Forelimb muscle (tissue), 1 donor: ENCODE data around the gene MCC. TPM values are rescaled to one million over a fixed set of nuclear protein-coding genes. Genes with fewer than 3 reads are reported as not detected.
"Not testable (repeated sequence)": the region's sequence is repeated elsewhere in the genome, so short reads cannot be mapped to it uniquely, and the experiment has no call there.

Experiments
- DNase-seq: peaks from one replicate; pipeline ENCODE4 v3.0.0-alpha.2; 2013; ENCODE audit warnings: low read depth
- polyA plus RNA-seq: library from polyadenylated mRNA; unstranded; fragments of 120-200 nt; gene quantifications from one replicate; pipeline ENCODE4 v1.2.1, GENCODE V29; 2013; ENCODE audit not compliant: insufficient read length

MCC gene
- polyA plus RNA-seq, 1 donor, result 15.1 TPM

DNA sequence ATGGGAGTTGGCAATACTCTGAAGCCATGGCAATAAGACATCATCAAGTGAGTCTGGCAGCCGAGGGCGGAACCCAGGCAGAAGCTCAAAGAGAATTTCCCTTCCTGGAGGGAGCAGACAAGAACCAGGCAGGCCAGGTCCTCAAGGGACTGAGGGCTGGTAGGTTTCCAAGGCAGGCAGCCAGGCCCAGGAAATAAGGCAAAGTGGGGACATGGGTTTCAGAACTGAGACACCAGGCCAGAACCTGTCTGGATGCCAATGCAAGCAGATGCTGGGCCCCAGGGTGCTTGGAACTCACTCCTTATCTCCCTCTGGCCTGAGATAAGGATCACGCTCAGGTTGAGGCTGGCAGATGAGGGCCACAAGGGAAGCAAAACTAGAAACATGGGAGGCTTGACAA, 62.3 kb downstream of the MCC start:
- DNase-seq, result no peak

DNA sequence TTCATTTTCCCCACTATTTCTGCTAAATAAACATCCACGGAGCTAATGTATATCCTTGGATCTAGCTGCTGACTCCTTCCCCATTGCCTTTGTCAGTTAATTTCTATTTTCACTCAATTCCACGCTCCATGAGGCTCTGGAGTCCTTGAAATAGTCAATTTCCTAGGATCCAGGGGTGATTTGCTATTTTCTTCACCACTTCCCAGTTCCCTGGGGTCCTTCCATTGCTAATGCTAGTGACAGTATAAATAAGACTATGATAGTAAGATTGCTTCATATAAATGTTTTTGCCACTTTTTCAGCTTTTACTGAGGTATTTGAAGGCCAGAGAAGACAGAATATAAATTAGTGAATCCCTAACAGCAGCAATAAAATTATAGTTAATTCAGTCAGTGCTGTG, 66.6 kb downstream of the MCC start:
- no peak for DNase-seq

DNA sequence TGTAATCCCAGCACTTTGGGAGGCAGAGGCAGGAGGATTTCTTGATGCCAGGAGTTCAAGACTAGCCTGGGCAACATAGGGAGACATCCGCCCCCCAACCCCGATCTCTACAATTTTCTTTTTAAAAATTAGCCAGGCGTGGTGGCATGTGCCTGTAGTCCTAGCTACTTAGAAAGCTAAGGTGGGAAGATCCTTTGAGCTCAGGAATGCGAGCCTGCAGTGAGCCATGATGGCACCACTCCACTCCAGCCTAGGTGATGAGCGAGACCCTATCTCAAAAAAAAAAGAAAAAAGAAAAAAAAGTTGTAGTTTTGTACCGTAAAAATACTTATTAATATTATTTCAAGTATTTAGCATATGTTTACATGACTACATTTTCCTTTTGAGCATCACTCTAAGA, 82.7 kb downstream of the MCC start:
- no peak for DNase-seq

DNA sequence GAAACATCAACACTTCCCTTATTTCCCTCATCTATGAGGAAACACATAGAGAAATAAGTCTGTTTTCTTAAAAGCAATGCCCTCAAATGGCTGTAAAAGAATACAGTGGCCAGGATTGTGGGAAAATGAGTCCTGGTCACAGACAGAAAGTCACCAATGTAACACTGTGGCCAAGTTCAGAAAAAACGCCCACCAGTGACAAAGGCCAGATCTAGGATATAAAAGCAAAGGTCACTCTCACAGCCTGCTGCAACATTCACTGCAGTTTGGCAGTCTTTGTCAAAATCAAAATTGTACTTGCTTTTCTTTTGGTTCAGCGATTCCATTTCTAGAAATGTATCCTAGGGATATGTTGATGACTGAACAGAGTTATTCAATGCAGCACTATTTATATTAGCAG, 84.0 kb downstream of the MCC start:
- DNase-seq, result no peak

DNA sequence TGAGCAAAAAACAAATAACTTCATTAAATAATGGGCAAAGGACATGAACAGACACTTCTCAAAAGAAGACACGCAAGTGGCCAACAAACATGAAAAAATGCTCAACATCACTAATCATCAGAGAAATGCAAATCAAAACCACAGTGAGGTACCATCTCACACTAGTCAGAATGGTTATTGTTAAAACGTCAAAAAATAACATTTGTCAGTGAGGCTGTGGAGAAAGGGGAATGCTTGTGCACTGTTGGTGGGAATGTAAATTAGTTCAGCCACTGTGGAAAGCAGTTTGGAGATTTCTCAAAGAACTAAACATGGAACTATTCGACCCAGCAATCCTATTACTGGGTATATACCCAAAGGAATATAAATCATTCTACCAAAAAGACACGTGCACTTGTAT, 90.3 kb downstream of the MCC start:
- not testable (repeated sequence) for DNase-seq

DNA sequence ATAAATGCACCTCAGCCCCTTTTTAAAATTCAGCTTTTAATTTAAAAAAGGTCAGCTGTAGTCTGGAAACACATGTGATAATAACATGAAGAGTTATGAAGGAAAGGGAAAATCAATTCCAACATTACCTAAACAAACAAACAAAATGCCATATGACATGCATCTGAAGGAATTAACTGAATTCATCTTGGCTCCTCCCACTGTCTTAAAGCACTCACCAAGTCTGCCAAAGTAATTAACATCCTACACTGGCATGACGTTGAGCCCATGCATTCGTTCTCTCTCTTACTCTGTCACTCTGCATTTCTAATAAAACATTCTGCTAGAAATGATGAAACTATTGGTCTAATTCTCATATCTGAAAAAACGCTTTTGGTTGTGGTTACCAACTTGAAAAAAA, 91.2 kb downstream of the MCC start:
- no peak for DNase-seq

DNA sequence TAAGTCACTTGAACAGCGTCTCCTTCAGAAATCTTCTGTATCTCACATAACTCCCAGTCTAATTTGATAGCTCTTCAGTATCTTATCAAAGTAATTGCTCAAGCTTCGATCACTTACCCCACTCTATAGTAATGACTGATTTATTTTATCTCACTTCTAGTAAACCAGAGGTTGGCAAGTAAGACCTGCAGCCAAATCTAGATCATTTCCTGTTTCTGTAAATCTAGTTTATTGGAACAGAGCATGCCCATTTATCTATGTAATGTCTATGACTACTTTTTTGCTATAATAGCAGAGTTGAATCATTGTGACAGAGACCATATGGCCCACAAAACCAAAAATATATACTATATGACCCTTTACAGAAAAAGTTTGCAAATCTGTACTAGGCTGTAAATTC, 93.6 kb downstream of the MCC start:
- DNase-seq, result no peak

DNA sequence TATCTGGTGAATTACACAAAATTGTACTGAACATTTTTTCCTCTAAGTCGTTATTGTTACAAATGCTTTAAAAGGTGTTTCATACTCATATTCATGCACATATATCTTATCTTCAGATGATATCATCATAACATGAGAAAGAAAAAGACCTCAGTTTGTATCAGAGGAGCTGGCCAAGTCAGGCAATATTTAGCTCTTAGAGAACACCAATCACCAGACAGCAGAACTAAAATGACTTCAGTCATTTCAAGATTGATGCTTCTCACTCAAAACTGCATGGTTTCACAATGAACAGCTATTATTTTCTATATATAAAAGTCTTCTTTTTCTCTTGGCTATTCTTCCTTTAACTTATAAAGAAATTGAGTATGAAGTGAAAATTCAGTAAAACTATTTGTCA, 98.0 kb downstream of the MCC start:
- DNase-seq, result no peak

DNA sequence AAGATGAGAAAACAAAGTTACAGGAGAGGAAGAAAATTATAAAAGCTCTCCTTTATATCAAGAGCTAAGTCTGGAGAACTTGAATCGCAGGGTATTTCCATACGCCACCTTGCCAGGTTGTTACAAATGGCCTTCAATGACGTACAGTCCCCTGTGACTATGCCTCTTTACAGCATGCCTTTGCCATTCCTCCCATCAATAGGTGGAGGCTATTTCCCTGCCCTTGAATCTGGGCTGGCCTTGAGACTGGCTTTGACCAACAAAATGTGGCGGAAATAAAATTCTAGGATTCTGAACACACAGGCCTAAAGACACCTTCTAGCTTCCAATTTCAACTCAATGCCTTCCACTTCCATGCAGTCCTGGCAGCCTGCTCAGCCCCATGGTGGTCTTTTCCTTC, 99.1 kb downstream of the MCC start:
- DNase-seq, result no peak

DNA sequence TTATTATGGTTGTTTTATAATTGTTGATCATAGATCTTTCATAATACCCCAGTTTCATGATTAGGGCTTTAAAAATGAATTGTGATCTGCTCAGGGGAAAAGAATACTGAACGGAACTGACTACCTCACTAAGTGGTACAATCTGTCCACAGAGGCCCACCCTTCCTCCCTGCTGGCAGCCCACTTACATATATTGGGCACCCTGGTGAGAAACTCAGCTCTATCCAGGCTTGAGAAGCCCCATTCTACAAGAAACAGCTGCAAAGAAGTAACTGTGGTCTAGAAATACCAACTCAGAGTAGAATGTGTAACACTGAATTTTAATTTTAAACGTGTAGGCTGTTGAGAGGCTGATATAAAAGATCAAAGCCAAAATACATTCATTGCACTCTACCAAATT, 100.4 kb downstream of the MCC start:
- no peak for DNase-seq

DNA sequence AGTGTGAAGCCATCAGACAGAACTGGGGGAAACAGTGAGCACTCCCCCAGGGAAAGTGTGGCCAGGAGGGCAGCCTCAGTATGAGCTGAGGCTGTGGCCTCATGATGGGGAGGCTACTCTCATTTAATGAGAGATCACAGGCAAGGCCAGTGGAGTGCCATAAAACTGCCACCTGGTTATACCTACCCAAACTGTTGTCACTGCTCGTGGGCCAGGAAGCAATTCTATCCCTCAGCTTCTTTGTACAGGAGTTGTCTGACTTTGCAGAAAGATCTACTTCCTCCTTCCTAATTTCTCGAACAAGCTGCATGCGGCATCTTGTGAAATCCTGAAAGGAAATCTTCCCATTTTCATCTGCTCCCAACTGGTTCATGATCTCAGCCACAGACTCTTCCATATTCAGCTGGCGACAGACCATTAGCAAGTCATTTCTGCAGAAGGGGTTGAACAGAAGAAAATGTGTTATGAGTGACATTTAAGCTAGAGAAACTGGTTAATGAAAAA, 103.4 kb downstream of the MCC start:
- DNase-seq, result no peak

DNA sequence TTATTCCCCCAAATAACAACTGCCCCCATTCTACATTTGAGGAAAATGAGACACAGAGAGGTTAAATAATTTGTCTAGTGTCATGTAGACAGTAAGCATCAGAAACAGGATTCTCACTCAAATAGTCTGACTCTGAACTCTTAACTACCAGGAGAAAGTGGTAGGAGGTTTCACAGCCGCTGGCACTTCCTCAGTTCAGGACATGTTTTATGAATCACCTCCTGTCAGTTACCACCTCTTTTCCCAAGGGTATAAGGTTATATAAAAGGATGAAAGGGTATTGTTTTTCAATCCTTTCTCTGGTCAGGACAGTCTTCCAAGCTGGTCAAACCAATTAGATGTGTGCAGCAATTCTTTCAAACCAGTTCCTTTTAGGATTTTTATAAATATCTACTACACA, 105.5 kb downstream of the MCC start:
- DNase-seq, result no peak

DNA sequence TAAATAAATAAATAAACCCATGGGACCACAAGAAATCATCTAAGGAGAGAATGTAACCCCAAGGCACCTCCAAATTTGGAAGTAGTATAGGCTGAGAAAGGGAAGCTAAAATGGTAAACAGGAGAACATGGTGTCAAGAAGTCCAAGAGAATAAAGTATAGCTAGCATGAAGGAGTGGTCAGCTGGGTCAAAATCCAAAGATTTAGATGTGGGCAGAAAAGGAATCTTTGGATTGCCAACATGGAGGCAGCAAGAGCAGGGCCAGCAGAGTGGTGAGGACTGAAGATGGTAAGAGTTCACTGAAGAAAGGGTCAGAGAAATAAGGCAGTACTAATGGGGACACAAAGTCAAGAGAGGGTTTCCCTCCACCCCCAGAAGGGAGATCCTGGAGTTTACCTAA, 106.5 kb downstream of the MCC start:
- DNase-seq, result no peak

DNA sequence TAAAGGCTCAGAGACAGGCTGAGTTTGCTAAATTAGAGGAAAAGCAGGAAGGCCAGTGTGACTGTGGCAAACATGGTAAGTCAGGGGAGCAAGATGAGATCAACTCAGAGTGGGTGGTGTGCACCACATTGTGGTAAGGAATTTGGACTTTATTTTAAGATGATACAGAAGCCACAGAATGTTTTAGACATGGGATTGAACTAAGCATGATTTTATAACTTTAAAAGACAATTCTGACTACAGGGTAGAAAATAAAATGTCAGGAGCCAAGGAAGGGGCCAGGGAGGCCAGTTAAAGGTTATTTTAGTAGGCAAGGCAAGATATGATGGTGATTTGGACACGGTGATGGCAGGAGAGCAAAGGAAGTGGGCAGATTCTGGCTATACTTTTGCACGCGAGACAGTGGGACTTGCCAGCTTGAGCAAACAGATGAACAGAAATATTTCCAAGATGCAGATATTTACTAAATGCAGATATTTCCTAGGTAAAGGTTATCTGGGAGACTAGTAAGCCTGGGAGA, 107.4 kb downstream of the MCC start:
- no peak for DNase-seq

DNA sequence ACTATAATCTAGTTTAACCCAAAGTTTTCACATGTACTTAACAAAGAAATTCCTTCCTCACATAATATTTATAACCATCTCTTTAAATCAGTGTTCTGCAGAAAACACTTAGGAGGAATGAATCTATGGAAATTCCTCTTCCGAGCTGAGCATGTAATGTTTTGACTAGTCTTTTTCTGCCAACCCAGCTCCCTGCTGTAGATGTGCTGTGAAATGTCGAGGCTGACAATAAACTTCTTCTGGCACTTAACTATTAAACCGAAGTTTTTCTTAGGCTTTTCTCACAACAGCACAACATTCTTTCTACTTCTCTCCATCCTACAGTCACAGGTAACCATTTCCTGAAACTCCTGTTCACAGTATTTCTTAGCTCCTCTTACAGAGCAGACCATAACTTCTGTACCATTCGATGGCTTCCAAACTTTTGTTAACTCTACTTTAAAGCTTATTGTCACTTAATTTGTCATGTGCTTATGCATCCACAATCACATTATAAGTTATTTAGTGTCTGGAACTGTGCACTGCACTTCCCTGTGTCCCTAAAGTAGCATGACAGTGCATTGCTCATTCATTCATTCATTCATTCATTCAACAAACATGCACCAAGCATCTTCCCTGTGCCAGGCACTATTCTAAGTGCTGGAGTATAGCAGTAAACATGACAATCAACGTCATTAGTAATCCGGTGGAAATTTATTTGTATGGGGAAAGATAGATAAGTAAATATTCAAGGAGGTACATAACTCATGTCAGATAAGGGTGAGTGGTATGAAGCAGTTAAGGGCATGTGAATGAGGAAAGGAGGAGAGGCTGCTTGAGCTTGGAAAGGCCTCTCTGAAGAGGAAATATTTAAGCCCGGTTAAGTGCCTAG, 108.1 kb downstream of the MCC start:
- no peak for DNase-seq

DNA sequence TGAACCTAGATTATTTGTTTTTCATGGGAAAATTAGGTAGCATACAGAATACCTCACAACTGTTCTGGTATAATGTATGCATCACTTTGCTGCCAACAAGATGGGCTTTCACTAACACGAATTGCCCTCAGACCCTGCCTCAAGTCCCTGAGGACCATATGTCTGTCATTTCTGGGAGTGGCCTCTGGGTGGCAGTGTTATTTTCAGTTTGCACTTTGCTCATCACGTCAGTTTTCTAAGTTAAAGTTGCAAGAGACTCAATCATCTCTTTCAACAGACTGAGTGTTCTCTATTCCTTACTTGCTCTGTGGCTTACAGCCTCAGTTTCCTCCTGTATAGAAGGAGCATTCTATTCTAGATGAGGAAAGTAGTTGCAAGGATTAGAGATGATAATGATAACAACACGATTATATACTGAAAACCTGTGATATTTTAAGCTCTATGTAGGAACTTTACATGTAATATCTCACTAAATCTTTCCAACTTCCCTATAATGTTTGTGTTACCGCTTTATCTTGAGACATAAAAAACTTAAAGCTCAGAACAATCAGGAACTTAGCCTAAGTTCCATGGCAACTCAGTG, 109.2 kb downstream of the MCC start:
- peak; percentile 13 for DNase-seq

DNA sequence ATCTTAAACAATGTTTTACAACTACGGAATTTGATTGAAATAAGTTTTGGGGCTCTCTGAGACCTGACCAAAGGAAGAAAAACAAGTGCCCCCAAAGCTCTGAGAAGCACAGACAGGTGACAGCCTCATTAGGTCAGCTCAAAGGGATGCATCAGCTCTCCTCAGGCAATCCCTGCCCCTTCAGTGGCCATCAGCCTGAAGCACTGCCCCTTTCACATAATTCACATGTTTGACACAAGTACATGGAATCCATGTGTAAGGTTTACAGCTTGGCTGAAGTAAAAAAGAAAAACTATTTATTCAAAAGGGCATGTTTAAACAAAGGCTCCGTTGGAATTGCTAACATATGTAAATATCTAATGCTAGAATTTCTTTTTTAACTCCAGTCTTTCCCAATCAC, 109.7 kb downstream of the MCC start:
- no peak for DNase-seq

DNA sequence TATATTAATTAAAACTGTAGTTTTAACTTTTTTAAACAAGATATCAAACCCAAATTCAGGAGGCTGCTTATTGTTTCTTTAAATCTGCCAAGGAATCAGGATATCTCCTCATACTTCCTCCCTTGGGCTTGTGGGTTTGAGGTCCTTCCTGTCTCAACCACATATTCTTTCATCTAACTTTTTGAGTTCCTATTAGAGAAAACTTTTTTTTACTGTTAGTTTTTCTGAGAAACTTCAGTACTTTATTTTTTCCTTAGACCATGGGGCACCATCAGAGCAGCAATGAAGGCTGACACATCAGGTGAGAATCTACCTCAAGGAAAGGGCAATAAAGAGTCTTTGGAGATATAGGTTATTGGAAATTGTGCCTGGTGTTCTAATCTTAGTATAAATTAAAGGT, 110.2 kb downstream of the MCC start:
- no peak for DNase-seq

DNA sequence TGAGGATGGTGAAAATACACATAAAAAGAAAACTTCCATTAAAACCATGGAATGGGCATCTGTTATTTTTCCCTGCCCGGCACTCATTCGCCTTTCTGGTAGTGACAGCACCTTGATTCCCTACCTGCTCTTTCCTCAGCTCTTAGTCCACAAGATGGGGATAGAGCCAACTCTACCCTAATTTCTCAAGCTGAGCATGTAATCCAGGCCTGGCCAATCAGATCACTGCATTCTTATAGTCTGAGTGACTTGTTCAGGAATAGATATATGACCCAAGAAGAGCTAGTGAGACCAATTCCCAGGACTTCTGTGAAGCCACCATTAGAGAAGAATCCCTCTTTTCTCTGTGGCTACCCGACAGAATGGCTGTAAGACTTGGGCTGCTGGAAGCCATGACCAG, 111.6 kb downstream of the MCC start:
- no peak for DNase-seq

DNA sequence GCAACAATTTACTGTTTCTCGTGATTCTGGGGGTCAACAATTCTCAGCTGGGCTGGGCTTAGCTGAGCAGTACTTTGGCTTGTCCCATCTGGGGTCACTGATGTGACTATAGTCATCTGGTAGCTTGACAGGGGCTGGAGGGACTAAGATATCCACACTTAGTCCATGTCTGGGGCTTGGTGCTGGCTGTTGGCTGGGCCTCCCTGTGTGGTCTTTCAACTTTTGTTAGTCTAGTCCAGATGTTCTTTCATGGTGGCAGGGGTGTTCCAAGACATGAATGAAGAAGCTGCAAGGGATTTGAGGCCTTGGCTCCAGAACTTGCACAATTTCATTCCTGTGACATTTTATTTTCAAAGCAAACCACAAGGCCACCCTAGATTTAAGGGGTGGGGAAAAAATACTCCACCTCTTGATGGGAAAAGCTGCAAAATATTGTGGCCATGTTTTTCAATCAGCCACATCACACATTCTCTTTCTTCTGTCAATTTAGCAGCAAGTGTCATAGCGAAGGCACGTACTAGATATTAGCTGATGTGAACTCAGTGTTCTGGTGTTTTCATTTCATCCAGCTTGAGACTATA, 112.7 kb downstream of the MCC start:
- DNase-seq, result no peak

DNA sequence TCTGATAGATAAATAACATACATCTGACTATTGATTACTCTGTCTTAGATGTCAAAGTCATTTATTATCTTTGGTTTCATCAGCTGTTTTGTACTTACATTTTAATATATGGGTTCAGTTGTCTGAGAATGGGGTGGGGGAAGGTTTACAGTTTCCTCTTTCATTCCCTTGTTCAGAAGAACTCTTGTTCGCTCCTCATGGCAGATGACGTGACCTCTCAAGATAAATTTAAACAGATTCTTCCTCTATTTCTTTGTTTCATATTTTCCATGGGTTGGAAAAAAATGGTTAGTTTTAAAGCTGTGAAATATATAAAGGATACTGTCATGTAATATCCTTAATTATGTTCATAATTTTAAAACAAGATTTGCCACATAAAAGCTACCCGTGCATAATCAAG, 114.8 kb downstream of the MCC start:
- no peak for DNase-seq

DNA sequence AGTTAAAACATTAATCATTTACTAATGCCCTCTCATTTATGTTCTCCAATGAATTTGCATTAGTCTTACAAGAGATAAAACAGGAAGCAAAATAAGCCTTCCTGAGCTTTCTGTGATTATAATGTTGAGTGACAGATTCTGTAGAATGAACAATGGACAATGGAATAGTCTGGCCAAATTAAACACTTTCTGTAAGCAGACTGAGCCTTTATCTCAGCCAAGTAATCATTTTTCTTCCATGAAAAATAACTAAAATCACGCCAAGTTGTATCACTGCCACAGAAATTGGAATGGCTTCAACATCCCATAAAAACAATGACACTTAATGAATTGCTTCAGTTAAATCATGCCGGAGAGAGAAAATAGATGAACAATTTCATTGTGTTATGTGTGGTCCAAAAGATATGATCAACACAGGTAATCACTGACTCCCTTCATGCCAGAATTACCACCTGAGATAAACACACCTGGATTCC, 116.5 kb downstream of the MCC start:
- DNase-seq, result no peak

DNA sequence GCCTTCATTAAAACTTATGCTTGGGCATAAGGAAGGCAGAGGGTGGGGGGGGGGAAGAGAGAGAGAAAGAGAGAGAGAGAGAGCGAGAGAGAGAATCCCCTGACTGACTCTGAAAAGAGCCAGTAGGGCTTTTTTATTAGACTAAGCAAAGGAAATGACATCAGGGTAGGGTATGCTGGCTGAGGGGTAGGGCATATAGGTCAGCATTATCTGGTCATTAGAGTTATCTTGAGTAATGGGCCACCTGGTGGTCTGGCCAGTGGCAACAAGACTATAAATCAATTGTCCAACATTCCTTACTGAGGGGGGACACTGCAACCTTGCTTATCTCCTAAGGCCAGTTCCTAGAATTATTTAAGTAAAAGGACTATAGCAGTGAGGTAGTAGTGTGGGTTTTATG, 120.7 kb downstream of the MCC start:
- DNase-seq, result no peak
